GM18867 (cell line): ENCODE results near the gene ZNF70.

Experiments
- ATAC-seq: cut with Tn5 transposase; IDR thresholded peaks from one replicate; pipeline ENCODE4 v1.9.1; 2021; ENCODE audit warnings: mild to moderate bottlenecking, moderate library complexity; ENCODE audit not compliant: unreplicated experiment

ZNF70 gene

DNA sequence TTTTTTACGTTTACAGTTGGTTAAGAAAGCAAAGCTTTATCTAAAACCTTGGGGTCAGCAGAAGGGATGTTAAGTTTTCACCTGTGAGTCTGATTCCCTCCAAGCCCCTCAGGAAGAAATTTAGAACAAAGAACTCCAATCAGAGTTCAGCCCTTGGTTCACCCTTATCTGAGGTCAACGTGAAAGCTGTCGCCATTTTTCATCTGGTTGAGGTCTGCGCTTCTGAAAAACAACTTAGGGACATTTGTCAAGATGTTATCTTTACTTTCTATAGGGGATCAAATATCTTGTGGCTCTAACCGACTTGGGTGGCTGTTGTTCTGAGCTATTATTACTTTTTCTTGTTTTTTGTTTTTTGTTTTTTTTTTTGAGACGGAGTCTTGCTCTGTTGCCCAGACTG is 30.1 kb downstream of the ZNF70 start:
- ATAC-seq, result no peak

DNA sequence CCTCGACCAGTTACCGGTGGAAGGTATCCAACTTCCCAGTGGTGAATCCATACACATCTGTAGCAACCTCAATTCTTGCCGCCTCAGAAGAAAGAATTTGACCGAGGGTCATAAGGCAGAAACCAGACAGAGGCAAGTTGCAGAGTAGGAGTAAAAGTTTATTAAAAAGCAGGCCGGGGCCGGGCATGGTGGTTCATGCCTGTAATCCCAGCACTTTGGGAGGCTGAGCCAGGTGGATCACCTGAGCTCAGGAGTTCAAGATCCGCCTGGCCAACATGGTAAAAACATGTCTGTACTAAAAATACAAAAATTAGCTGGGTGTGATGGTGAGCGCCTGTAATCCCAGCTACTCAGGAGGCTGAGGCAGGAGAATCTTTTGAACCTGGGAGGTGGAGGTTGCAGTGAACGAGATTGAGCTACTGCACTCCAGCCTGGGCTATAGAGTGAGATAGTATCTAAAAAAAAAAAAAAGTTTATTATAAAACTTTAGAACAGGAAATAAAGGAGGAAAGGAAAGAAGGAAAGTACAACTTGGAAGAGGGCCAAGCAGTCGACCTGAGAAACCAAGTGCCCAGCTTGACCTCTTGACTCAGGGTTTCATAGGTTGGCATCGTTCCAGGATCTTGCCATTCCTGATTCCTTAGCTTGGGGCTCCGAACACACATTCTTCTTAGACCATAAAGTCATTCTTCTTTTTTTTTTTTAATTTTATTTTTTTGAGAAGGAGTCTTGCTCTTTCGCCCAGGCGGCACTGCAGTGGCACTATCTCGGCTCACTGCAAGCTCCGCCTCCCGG is 32.3 kb downstream of the ZNF70 start:
- ATAC-seq, result no peak

DNA sequence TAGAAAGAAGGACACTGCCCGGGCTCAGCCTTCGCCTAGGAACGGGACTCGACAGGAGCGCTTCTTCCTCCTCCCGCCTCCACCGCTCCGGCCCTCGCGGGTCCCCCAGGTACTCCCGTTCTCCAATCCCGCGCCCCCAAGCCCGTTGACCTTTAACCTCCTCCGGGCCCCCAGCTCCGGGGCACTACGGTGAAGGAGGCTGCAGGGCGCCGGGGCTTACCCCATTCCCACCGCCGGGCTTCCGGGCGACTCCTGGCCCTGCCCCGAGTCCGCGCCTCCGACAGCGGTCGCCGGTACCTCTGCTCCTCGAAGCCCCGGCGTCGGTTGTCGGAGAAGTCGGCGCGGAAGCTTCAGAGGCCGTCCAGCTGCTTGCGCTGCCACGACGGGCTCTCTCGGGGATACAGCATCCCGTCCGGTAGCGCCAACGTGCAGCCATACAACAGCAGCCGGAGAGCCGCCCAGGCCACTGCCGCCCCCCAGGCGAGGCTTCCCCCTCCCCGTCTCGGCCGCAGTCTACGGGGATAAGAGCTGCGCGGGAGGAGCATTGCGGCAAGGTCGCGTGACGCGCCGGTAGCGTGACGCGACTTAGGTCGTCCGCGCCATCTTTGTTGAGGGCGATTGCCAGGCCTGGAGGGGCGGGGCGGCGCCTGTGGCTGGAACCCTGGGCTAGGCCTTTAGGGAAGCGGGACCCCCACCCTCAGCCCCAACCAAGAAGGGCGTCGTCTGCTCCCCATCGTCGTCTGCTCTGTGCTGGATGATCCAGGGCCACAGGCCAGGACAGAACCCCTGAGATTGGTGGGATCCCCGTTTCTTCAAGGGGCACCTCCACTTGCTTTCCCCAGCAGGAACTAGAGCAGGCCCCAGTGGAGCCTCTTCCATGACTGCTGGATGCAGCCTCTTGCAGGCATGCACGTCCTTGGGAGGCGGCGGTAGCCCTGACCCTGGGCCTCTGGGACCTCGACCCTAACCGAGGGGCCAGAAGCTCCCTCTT is 33.8 kb downstream of the ZNF70 start:
- ATAC-seq, result peak; percentile 89

DNA sequence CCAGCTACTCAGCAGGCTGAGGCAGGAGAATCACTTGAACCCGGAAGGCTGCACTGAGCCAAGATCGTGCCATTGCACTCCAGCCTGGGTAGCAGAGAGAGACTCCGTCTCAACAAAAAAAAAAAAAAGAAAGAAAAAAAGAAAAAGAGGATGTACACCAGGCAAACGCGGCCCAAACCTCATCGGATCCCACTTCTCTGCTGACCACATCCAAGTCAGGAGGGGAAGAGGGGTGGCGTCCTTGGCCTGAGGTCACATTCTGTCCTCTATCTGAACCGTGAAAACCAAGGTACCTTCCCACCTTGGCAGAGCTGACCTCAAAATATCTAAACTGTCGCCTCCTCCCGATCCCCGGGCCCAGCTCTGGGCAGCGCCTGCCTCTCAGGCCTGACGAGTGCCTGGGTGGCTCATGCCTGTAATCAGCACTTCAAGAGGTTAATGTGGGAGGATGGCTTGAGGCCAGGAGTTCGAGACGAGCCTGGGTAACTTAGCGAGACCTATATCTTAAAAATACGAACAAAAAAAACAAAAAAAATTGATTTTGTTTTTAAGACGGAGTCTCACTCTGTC is 35.0 kb downstream of the ZNF70 start:
- ATAC-seq, result no peak

DNA sequence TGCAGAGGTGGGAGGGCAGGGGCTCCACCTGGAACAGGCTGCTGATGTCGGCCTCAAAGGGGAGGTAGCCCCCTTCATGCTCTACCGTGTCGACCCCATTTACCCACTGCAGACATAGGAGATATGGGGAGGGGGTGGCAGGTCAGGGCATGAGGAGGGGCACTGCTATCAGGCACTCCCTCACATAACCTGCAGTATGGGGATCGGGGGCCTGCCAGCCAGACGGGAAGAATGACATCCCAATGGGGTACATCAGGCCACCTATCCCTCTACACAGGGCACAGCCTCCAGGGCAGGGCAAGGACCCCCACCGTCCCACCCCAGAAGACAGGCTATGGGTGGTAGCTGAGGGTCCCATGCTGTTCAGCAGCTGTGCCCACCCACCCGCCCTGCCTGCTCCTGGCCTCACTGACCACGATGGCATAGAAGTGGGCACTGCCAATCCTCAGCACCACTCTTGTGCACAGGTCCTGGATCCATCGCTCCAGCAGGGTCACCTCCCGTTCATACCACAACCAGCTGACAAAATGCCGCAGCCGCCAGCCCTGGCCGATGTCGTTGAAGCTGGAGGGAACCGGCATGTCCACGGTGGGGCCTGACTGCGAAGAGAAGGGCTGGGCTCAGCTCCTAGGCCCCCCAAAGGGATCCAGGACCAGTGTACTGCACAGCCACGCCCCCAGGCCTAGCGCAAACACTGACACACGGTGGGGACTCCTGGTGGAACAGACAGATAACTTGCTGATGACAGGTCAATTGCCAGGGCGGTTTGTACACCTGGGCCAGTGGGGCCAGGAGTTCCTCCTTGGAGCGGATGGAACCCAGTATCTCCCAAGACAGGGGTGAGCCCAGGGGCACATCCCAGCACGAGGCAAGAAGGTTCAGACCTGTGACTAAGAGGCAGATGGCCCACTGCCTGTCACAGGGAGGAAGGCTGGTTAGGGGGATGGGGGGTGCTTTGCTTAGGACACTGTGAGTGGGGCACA is 36.0 kb downstream of the ZNF70 start:
- ATAC-seq, result no peak

DNA sequence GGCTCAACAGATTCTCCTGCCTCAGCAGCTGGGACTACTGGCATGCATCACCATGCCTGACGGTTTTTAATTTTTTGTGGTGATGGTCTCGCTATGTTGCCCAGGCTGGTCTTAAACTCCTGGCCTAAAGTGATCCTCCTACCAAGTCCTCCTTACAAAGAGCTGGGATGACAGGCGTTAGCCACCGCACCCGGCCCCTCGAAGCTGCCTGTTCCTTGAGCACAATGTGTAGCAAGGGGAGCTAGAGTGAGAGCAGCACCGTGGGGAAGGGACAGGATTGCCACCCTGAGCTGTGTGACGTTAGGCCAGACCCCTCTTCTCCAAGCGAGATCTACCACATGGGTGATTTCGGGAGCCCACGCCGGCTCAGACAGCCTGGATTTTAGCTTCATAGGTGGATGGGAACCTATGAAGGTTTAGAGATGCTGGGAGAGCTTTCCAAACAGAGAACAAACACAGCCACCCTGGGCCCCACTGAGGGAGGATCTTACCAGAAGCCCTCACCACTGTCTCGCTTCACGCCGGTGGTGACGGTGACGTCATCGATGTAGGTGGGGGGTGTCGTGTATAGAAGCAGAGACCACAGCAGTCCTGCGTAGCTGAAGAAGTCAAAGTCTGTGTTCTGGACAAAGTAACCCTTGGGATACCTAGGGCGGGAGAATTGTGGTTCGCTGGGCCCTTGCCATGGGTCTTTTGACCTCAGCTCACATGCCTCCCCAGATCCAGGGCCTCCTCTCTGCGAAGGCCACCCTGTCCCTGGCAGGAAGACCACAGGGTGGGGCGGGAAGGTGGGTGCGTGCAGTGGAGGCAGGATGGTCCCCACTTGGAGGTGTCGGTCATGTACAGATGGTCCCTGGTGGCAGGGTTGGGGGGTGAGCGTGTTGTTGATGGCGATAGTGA is 37.0 kb downstream of the ZNF70 start:
- ATAC-seq, result no peak

DNA sequence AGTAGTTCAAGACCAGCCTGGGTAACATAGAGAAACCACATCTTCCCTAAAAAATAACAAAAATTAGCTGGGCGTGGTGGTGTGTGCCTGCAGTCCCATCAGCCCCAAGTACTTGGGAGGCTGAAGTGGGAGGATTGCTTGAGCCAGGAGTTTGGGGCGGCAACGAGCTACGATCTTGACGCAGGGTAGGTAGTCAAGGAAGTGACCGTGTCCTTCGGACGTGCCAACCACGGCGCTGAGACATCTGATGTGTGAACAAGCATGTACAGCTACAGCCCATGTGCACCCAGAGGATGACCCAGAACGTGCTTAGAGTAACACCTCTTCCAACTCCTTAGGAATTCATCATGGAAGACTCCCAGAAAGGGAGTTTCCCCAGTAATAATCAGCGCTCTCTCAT is 38.7 kb downstream of the ZNF70 start:
- ATAC-seq, result no peak

DNA sequence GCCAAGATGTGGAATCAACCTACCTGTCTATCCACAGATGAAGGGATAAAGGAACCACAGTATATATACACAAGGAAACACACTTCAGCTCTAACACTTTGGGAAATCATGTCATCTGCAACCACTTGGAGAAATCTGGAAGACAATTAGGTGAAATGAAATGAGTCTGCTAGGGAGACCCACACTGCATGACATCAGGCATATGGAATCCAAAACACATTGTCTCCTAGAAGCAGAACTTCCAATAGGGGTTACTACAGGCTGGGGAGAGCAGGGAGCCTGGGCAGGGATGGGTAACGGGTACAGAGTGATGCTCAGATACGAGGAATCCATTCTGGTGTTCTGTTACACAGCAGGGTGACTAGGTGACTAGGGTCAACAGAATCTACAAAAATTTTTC is 41.8 kb downstream of the ZNF70 start:
- ATAC-seq, result no peak

DNA sequence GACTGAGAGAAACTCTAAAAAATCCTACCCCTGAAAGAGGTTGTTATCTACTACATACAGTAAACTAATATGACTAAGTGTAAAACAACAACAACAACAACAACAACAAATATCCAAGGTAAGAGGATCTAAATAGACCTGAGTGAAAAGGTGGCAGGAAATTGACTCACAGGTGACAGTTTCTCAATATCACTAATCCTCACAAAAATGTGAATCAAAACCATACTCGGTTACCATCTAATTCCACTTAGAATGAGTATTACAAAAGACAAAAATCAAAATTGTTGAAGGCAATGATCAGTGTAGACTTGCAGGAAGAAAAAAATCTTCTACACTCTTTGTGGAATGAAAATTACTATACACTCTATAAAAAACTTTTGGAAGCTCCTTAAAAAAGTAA is 42.6 kb downstream of the ZNF70 start:
- ATAC-seq, result no peak

DNA sequence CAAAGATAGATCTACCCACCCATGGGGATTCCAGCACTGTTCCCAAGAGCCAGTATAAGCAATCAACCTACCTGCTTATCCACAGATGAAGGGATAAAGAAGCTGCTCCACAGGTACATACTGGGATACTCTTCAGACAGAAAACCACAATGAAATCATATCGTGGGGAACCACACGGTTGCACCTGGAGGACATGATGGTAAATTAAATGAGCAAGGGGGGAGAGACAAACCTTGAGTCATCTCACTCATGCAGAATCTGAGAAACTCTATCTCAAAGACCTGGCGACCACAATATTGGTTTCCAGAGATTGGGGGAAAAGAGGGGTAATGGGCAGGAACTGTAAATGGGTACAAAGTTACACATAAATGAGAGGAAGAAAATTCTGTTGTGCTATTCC is 45.6 kb downstream of the ZNF70 start:
- ATAC-seq, result no peak

DNA sequence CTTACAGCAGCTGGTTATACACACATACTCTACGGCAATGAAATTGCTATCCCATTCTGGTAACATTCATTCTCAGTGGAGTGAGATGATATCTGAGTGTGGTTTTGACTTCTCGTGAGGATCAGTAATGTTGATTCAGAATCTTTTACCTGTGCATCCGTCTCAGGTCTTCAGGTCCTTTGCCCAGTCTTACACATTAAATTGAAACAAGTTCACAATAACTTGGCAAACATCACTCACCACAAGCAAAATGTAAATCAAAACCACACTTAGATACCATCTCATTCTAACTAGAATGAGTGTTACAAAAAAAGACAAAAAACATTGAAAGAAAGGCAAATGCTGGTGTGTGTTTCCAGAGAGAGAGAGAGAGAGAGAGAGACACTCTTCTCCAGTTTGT is 46.1 kb downstream of the ZNF70 start:
- no peak for ATAC-seq

DNA sequence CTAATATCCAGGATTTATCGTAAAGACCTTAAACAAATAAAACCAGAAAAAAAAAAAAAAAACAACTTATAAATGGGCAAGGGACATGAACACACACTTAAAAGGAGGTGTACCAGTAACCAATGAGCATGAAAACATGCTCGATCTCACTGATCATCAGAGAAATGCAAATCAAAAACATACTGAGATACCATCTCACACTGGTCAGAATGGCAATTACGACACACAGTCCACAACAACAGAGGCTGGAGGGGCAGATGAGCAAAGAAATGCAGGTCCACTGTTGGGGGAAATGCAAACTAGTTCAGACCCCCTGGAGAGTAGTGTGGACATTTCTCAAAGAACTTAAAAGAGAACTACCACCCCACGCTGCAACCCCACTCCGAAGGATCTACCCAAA is 46.9 kb downstream of the ZNF70 start:
- ATAC-seq, result no peak

DNA sequence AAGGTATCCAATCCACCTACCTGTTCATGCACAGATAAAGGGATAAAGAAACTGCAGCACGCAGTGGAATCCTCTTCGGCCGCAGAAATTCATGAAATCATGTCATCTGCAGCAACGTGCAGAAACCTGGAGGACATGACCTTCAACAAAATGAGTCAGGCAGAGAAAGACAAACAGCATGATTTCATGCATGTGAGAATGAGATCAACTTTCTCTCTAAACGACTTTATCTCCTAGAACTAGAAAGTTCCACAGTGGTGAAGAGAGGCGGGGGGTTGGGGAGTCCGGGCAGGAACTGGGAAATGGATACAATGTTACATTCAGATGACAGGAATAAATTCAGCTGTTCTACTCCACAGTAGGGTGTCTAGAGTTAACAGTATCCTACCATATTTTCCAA is 50.2 kb downstream of the ZNF70 start:
- no peak for ATAC-seq

DNA sequence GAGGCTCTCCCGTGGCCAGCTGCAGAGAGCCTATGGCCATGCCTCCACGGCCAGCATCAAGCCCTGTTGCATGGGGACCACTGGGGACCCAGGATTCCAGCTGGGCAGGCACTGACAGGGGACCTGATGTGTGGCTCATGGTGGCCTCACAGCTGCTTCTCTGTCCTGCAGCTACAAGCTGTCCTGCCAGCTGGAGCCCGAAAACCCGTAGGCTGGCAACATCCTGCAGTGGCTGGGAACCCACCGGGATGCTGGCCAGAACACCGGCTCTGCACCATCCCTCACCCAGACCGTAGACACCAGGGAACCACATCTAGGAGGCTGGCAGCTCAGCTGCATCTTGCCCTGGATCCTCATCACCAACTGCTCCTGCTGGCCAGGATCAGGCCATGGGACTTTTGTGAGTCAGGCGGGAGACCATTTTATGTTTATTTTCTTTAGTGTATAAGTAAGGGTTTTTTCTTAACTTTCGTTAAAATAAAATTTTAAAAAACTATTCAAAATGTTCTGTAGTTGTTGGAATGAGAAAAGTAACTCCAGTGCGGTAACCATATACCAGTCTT is 52.2 kb downstream of the ZNF70 start:
- ATAC-seq, result no peak

DNA sequence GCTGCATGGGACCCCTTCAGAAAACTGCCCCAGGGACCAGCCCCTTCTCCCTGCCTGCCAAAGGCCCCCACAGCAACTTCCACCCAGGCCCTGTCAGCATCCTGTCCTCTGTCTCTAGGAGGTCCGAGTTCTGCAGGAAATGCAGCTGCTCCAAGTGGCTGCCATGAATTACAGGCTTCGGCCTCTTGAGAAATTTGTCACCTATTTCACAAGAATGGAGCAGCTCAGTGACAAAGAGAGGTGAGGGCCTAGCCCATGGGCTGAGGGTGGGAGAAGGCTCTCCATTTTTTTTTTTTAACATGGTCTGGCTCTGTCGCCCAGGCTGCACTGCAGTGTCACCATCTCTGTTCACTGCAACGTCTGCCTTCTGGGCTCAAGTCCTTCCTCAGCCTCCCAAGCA is 52.8 kb downstream of the ZNF70 start:
- no peak for ATAC-seq

DNA sequence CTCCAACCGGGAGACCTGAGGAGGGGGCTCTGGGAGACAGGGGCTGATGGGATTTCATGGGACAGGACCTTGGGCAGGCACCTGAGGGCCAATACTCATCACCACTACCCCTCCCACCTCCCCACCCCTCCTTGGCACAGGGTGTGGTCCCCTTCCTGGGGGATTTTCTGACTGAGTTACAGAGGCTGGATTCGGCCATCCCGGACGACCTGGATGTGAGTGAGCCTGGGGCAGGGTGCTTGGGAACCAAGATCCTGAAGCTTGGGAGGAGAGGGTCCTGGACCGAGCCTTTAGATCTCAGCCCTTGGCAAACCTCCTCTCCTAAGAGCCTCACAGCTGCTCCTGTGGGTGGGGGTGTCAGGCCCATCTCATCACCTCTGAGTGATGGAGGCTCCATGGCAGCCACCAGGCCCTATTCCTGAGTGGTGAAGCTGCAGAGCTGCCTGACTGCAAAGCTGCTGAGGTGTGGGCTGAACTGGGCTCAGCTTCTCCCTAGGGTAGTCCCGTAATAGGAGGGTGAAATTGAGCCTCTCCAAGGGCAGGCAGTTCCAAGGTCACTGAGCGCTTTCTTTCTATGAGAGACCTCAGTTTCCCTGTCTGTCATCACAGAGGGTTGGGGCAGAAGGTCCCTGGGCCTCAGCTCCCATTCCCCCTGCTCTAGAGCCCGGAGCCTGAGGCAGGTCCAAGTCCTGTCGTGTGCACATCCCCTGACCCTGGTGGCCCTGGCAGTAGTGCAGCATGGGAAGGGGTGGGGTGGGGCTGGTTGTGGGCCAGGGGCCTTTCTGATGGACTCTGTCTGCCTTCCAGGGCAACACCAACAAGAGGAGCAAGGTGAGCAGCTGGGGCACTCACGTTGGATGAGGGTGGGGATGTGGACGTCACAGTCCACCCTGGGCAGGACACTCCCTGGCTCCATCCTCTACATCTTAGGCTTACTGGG is 53.6 kb downstream of the ZNF70 start:
- ATAC-seq, result no peak

DNA sequence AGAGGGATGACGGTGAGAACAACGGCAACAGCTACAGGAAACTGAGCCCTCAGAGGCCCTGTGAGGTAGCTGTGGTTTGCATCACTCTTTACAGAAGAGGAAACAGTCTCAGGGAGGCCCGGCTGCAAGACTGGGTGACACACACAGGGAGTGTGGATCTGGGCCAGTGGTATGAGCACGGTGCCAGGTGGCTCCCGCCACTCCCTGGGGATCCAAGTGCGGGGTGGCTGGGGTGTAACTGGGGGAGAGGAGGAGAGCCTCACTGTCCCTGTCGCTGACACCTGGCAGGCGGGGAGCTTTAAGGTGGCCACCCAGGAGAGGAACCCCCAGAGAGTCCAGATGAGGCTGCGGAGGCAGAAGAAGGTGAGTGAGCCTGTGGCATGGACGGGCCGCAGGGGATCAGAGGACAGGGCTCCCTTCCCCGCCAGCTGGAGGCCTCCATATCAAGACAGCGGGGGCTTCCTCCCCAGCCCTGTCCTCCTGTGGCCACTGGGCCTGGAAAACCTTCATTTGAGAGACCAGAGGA is 54.5 kb downstream of the ZNF70 start:
- ATAC-seq, result peak; percentile 84
